Measurements from ENCODE around the gene DEFB116. TPM values are rescaled to one million over a fixed set of nuclear protein-coding genes. Genes with fewer than 3 reads are reported as not detected.

Gene DEFB116
- total RNA-seq (not detected), polyA plus RNA-seq (not detected)
- long read RNA-seq, donor 1: 0 reads
- long read RNA-seq, donor 2: 0 reads
- long read RNA-seq, donor 3: 0 reads

- 41 to 49% (median 47%) methylated on average over 8 of the region's 8 CpGs for WGBS, 4 donors
- H3K4me3 ChIP-seq: no peak within 1 kb of the TSS
- no peak within 1 kb of the TSS for H3K27ac ChIP-seq
- no peaks in the 10 kb centered on the region for H3K27me3 ChIP-seq
- intact Hi-C loops (cut with DNase I): no loop called here
- TF ChIP-seq CTCF (IDR thresholded peaks at IDR 0.05): no peak
- DNase-seq: no peak
- no peaks in the 10 kb centered on the region for H3K4me1 ChIP-seq
- ATAC-seq: no peak
- no peaks in the 10 kb centered on the region for H3K36me3 ChIP-seq
- H3K9me3 ChIP-seq: peaks cover 0 to 14% (median 0%) of the 10 kb centered on the region in 12 donors
Measured at GRCh38 chr20:31308535-31309162, at the start of gene DEFB116. TSS of gene DEFB116 (minus strand) at chr20:31308585. CDS start at chr20:31308585, 0 bp downstream.

- 43 to 60% (median 50%) methylated on average over 1 of the region's 1 CpG for WGBS, 4 donors
- no peak for TF ChIP-seq CTCF (IDR thresholded peaks at IDR 0.05)
- no peak for TF ChIP-seq POLR2A (IDR thresholded peaks at IDR 0.05)
- H3K27ac ChIP-seq: no peak overlapping the region
- peaks cover 0 to 4% (median 0%) of the 10 kb centered on the region in 9 donors for H3K27me3 ChIP-seq
- no peak overlapping the region for H3K4me3 ChIP-seq
- H3K4me1 ChIP-seq: no peaks in the 10 kb centered on the region
- no peak for ATAC-seq
- DNase-seq: no peak
- no peaks in the 10 kb centered on the region for H3K36me3 ChIP-seq
- intact Hi-C loops (cut with DNase I): no loop called here
- H3K9me3 ChIP-seq: peaks cover 0 to 12% (median 0%) of the 10 kb centered on the region in 12 donors
Measured at GRCh38 chr20:31355981-31356380, 47.6 kb upstream of the DEFB116 start.

GRCh38 chr20:31341470-31341869, 33.1 kb upstream of the DEFB116 start:
- no peak for ATAC-seq
- intact Hi-C loops (cut with DNase I): no loop called here
- peaks cover 0 to 5% (median 0%) of the 10 kb centered on the region in 9 donors for H3K27me3 ChIP-seq
- H3K4me1 ChIP-seq: no peaks in the 10 kb centered on the region
- H3K4me3 ChIP-seq: no peak overlapping the region
- DNase-seq: no peak
- no peaks in the 10 kb centered on the region for H3K9me3 ChIP-seq
- H3K36me3 ChIP-seq: no peaks in the 10 kb centered on the region
- H3K27ac ChIP-seq: no peak overlapping the region
- TF ChIP-seq CTCF (IDR thresholded peaks at IDR 0.05) (no peak), POLR2A (IDR thresholded peaks at IDR 0.05) (no peak)

- no peak overlapping the region for H3K27ac ChIP-seq
- intact Hi-C loops (cut with DNase I): no loop called here
- no peak overlapping the region for H3K4me3 ChIP-seq
- no peak for TF ChIP-seq CTCF (IDR thresholded peaks at IDR 0.05)
- TF ChIP-seq POLR2A (IDR thresholded peaks at IDR 0.05): no peak
- DNase-seq: no peak
- peaks cover 0 to 17% (median 0%) of the 10 kb centered on the region in 12 donors for H3K9me3 ChIP-seq
- no peak for ATAC-seq
- no peaks in the 10 kb centered on the region for H3K27me3 ChIP-seq
- no peaks in the 10 kb centered on the region for H3K4me1 ChIP-seq
- no peaks in the 10 kb centered on the region for H3K36me3 ChIP-seq
Measured at GRCh38 chr20:31330893-31331292, 22.5 kb upstream of the DEFB116 start.
